Measurements from ENCODE around the gene ALPK3.
"Not testable (repeated sequence)": the region's sequence is repeated elsewhere in the genome, so short reads cannot be mapped to it uniquely, and the experiment has no call there.

ALPK3 gene

DNA sequence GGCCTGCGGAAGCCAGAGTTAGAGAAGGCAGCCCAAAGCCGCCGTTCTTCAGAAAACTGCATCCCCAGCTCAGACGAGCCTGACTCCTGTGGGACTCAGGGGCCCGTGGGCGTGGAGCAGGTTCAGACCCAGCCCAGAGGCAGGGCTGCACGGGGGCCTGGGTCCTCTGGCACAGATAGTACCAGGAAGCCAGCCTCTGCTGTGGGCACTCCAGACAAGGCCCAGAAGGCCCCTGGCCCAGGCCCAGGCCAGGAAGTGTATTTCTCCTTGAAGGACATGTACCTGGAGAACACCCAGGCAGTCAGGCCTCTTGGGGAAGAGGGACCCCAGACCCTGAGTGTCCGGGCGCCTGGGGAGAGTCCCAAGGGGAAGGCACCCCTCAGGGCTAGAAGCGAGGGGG lies 23.1 kb downstream of the ALPK3 start:
- DNase-seq (ENCODE audit: low read depth, low spot score) = no peak
- H3K4me3 ChIP-seq = no peak overlapping the region
- TF ChIP-seq EZH2 (IDR thresholded peaks at IDR 0.05) = no peak
- TF ChIP-seq FOXP2 (optimal IDR thresholded peaks at IDR 0.05; ENCODE audit: control extremely low read depth, extremely low read length, insufficient read depth) = no peak
- TF ChIP-seq POLR2AphosphoS5 (IDR thresholded peaks at IDR 0.05; ENCODE audit: borderline replicate concordance, low read depth, low read length) = no peak
- H3K9ac ChIP-seq (ENCODE audit: insufficient read length) = no peak overlapping the region
- no peaks in the 10 kb centered on the region for H3K9me3 ChIP-seq (ENCODE audit: low read depth, low read length)
- no peak overlapping the region for H3K27ac ChIP-seq
- no peaks in the 10 kb centered on the region for H3K36me3 ChIP-seq (ENCODE audit: insufficient read depth, low read length)

DNA sequence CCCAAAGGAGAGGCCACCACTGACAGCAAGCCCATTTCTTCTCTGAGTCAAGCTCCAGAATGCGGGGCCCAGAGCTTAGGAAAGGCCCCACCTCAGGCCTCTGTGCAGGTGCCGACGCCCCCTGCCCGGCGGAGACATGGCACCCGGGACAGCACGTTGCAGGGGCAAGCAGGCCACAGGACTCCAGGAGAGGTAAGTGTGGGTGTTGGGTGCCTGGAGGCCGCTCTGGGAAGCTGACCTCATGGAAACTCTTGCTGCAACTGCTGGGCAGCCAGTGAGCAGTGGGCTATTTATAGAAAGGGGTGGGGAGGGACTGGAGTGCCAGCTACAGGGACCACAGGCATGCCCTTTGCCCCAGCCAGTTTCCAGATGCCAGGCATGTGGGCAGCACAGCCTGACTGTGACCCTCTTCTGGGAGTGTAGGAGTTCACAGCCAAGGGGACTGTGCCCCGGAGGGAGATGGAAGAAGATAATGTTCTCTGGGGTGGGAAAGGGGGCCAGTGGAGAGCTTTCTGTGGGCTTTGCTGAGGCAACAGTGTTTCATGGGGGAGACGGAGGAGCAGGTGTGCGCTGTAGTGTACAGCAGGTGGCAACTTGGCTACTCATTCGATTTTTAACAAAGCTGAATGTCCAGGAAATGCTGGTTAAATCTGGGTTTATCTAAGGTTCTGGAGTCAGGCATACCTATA lies 23.7 kb downstream of the ALPK3 start:
- no peak overlapping the region for H3K4me3 ChIP-seq

DNA sequence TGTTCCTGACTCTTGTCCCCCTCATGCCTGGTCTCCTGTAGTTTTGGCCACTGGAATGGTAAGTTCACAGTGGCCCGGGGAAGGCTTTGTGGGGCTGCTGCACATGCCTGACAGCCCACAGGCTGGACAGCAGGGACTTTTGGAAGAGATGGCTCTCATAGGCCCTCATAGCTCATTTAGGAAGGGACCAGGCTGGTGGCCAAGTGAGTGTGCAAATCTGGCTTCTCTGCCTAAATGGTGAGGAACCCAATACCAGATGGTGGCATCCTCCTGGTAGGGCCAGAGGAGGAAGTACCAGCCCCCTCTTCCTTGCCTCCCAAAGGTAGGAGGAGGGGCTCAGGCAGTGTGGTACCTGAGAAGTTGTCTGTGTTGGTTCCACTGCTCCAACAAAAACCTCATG lies 25.6 kb downstream of the ALPK3 start:
- H3K4me3 ChIP-seq = no peak overlapping the region
- no peak overlapping the region for H3K27ac ChIP-seq
- H3K36me3 ChIP-seq (ENCODE audit: insufficient read depth, low read length) = no peaks in the 10 kb centered on the region
- no peak for DNase-seq (ENCODE audit: low read depth, low spot score)
- TF ChIP-seq POLR2AphosphoS5 (IDR thresholded peaks at IDR 0.05; ENCODE audit: borderline replicate concordance, low read depth, low read length) (no peak), FOXP2 (optimal IDR thresholded peaks at IDR 0.05; ENCODE audit: control extremely low read depth, extremely low read length, insufficient read depth) (no peak), EZH2 (IDR thresholded peaks at IDR 0.05) (no peak)
- 0 out of 2 replicates have a peak, but pooled peaks cover 4% of the 10 kb centered on the region for H3K9me3 ChIP-seq (ENCODE audit: low read depth, low read length)
- H3K9ac ChIP-seq (ENCODE audit: insufficient read length) = no peak overlapping the region

More for the DNA sequence above, 23.7 kb downstream of the ALPK3 start:
- TF ChIP-seq FOXP2 (optimal IDR thresholded peaks at IDR 0.05; ENCODE audit: control extremely low read depth, extremely low read length, insufficient read depth) (no peak), EZH2 (IDR thresholded peaks at IDR 0.05) (no peak), POLR2AphosphoS5 (IDR thresholded peaks at IDR 0.05; ENCODE audit: borderline replicate concordance, low read depth, low read length) (no peak)
- no peak overlapping the region for H3K27ac ChIP-seq
- no peak overlapping the region for H3K9ac ChIP-seq (ENCODE audit: insufficient read length)
- DNase-seq (ENCODE audit: low read depth, low spot score) = no peak
- H3K9me3 ChIP-seq (ENCODE audit: low read depth, low read length) = no peaks in the 10 kb centered on the region
- no peaks in the 10 kb centered on the region for H3K36me3 ChIP-seq (ENCODE audit: insufficient read depth, low read length)

DNA sequence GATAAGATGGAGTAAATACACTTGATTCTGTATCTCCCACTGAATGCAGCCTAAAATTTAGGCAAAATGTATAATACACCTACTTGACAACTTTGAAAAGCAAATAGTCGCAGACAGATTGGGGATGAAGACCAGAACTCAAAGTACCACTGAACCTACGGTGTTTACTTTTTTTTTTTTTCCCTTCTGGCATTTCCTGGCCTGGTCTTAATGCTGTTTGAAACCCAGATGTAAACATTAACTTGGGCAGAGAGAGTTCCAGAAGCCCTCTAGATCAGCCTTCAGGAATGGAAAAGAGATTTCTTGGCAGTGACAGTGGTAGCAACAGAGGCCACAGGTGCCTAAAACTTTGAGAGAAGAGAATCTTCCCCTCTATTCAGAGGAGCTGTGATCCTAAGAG lies 27.8 kb downstream of the ALPK3 start:
- Histone ChIP-seq H3K9ac (ENCODE audit: insufficient read length) (no peak overlapping the region), H3K4me3 (no peak overlapping the region), H3K36me3 (ENCODE audit: insufficient read depth, low read length) (no peaks in the 10 kb centered on the region), H3K9me3 (ENCODE audit: low read depth, low read length) (0 out of 2 replicates have a peak, but pooled peaks cover 4% of the 10 kb centered on the region), H3K27ac (no peak overlapping the region)
- TF ChIP-seq POLR2AphosphoS5 (IDR thresholded peaks at IDR 0.05; ENCODE audit: borderline replicate concordance, low read depth, low read length) (no peak), EZH2 (IDR thresholded peaks at IDR 0.05) (no peak), FOXP2 (optimal IDR thresholded peaks at IDR 0.05; ENCODE audit: control extremely low read depth, extremely low read length, insufficient read depth) (no peak)
- DNase-seq (ENCODE audit: low read depth, low spot score) = no peak

DNA sequence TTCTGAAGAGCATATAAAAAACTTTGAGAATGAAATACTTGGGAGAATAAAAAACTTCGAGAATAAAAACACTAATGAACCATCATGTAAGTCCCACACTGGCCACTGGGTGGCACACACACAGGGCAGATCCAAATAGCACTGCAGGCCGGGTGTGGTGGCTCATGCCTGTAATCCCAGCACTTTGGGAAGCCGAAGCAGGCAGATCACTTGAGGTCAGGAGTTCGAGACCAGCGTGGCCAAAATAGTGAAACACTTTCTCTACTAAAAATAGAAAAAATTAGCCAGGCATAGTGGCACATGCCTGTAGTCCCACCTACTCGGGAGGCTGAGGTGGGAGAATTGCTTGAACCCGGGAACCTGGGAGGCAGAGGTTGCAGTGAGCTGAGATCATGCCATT lies 28.5 kb downstream of the ALPK3 start:
- DNase-seq (ENCODE audit: low read depth, low spot score) = peak; percentile 5

DNA sequence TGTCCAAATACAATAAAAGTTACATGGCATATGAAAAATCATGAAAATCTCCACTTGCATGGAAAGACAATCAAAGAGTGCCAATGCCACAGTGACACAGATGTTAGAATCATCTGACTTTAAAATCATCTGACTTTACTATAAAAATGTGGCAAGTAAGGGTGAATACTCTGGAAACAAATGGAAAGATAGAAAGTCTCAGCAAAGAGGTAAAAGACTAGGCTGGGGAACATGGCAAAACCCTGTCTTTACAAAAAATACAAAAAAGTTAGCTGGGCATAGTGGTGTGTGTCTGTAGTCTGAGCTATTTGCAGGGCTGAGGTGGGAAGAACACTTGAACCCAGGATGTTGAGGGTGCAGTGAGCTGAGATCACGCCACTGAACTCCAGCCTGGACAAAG lies 29.1 kb downstream of the ALPK3 start:
- no peak overlapping the region for H3K27ac ChIP-seq
- H3K4me3 ChIP-seq = no peak overlapping the region
- TF ChIP-seq FOXP2 (optimal IDR thresholded peaks at IDR 0.05; ENCODE audit: control extremely low read depth, extremely low read length, insufficient read depth) (no peak), POLR2AphosphoS5 (IDR thresholded peaks at IDR 0.05; ENCODE audit: borderline replicate concordance, low read depth, low read length) (no peak), EZH2 (IDR thresholded peaks at IDR 0.05) (no peak)
- 0 out of 2 replicates have a peak, but pooled peaks cover 4% of the 10 kb centered on the region for H3K9me3 ChIP-seq (ENCODE audit: low read depth, low read length)
- no peaks in the 10 kb centered on the region for H3K36me3 ChIP-seq (ENCODE audit: insufficient read depth, low read length)
- no peak overlapping the region for H3K9ac ChIP-seq (ENCODE audit: insufficient read length)
- DNase-seq (ENCODE audit: low read depth, low spot score) = no peak

More for the DNA sequence above, 28.5 kb downstream of the ALPK3 start:
- H3K9ac ChIP-seq (ENCODE audit: insufficient read length); H3K9me3 ChIP-seq (ENCODE audit: low read depth, low read length); H3K36me3 ChIP-seq (ENCODE audit: insufficient read depth, low read length); H3K4me3 ChIP-seq; H3K27ac ChIP-seq: not testable (repeated sequence)

DNA sequence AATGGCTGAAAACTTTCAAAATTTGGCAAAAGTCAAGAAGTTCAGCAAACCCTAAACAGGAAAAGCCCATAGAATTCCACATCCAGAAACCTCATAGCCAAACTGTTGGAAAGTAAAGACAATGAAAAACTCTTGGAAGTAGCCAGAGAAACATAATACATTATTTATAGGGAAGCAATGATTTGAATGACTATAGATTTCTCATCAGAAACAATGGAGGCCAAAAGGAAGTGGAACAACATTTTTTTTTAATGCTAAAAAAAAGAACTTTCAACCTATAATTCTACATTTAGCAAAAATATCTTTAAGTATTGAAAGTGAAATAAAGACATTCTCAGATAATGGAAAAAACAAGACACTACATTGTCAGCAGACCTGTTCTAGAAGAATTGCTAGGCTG lies 30.2 kb downstream of the ALPK3 start:
- DNase-seq (ENCODE audit: low read depth, low spot score) = no peak
- Histone ChIP-seq H3K27ac (no peak overlapping the region), H3K36me3 (ENCODE audit: insufficient read depth, low read length) (no peaks in the 10 kb centered on the region), H3K4me3 (no peak overlapping the region), H3K9me3 (ENCODE audit: low read depth, low read length) (0 out of 2 replicates have a peak, but pooled peaks cover 4% of the 10 kb centered on the region), H3K9ac (ENCODE audit: insufficient read length) (no peak overlapping the region)
- TF ChIP-seq POLR2AphosphoS5 (IDR thresholded peaks at IDR 0.05; ENCODE audit: borderline replicate concordance, low read depth, low read length) = no peak
- no peak for TF ChIP-seq EZH2 (IDR thresholded peaks at IDR 0.05)
- TF ChIP-seq FOXP2 (optimal IDR thresholded peaks at IDR 0.05; ENCODE audit: control extremely low read depth, extremely low read length, insufficient read depth) = no peak

DNA sequence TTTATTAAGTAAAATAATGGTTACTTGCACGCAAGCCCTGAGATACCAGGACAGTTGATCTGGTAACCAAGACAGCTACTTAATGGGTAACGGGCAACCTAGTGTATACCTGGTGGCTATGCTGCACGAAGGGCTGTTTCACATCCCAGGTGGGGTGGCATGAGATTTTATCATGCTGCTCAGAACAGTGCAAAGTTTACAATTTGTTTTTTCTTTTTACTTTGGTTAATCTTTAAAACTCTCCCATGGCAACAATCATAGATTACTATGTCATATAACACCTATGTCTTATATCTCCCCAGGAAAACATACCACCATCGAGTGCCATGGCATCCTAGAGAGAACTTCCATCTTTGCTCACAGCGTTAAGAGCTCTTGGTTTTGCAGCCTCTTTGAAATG lies 35.1 kb downstream of the ALPK3 start:
- Histone ChIP-seq H3K9me3 (ENCODE audit: low read depth, low read length) (0 out of 2 replicates have a peak, but pooled peaks cover 4% of the 10 kb centered on the region), H3K36me3 (ENCODE audit: insufficient read depth, low read length) (no peaks in the 10 kb centered on the region), H3K27ac (no peak overlapping the region), H3K4me3 (no peak overlapping the region), H3K9ac (ENCODE audit: insufficient read length) (no peak overlapping the region)
- no peak for DNase-seq (ENCODE audit: low read depth, low spot score)
- TF ChIP-seq FOXP2 (optimal IDR thresholded peaks at IDR 0.05; ENCODE audit: control extremely low read depth, extremely low read length, insufficient read depth) (no peak), EZH2 (IDR thresholded peaks at IDR 0.05) (no peak), POLR2AphosphoS5 (IDR thresholded peaks at IDR 0.05; ENCODE audit: borderline replicate concordance, low read depth, low read length) (no peak)

DNA sequence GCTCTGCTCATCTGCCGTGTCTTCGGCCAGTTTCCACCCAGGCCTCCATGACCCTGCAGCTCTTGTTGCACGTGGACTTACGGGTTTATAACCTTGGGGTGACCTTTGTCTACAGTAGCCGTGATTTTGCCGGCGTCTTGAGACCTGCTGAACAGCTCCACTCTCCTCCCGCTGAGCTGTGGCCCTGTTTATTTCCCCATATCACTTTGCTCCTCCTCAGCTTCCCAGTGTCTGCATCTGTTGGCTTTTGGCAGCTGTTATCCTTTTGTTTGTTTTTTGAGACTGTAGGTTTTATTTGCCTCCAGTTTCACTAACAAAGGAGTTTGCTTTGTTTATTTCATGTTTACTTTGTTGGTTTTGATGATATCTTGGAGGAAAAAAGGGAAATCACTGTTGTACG lies 38.0 kb downstream of the ALPK3 start:
- DNase-seq (ENCODE audit: low read depth, low spot score) = no peak
- H3K27ac ChIP-seq = no peak overlapping the region
- TF ChIP-seq POLR2AphosphoS5 (IDR thresholded peaks at IDR 0.05; ENCODE audit: borderline replicate concordance, low read depth, low read length) (no peak), FOXP2 (optimal IDR thresholded peaks at IDR 0.05; ENCODE audit: control extremely low read depth, extremely low read length, insufficient read depth) (no peak), EZH2 (IDR thresholded peaks at IDR 0.05) (no peak)
- H3K36me3 ChIP-seq (ENCODE audit: insufficient read depth, low read length) = no peaks in the 10 kb centered on the region
- H3K9me3 ChIP-seq (ENCODE audit: low read depth, low read length) = no peaks in the 10 kb centered on the region
- no peak overlapping the region for H3K9ac ChIP-seq (ENCODE audit: insufficient read length)
- H3K4me3 ChIP-seq = no peak overlapping the region
